Erythroblast (primary cell): Measurements from ENCODE around the gene NEMP2.

Experiments
- GATA1 ChIP-seq: IDR thresholded peaks from 2 replicates; pipeline ENCODE4 v1.6.1; 2011; ENCODE audit warnings: low read depth, mild to moderate bottlenecking, control low read depth, low read length, moderate library complexity
- POLR2A ChIP-seq: IDR thresholded peaks from 2 replicates; pipeline ENCODE4 v1.6.1; 2011; ENCODE audit warnings: mild to moderate bottlenecking, low read length

- TF ChIP-seq POLR2A: no peak
- TF ChIP-seq GATA1: no peak
These were observed 14.4 kb downstream of the NEMP2 start for GRCh38 chr2:190519975-190520767.
